Measurements from ENCODE around the gene VAV2.
A peak's percentile ranks its signal among the peaks of the same experiment; 100 is the strongest.

The VAV2 gene

DNA sequence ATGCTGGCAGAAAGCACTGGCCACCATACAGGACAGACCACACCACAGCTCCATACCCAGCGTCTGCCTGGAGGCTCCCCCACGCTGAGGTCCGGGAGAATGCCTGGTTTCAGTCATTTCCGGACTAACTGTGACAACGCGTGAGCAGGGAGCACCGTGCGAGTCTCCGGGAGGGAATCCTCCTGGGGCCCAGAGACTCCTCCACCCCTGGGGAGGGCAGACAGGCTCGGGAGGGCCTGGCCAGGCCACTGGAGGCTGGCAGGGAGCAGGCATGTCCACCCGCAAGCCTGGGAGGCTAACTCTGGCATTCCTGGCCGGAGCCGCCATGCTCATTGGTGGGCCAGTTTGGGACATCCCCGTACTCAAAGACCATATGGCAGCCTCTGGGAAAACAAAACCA is 39.7 kb upstream of the VAV2 start:
- no peak overlapping the region for H3K4me3 ChIP-seq (ENCODE audit: control insufficient read depth in 1 of 7, extremely low read depth in 1 of 7, insufficient read depth in 4 of 7, low read depth in 2 of 7, low read length in 6 of 7)
- ChIA-PET POLR2A (no interaction called here), CTCF (no interaction called here)
- H3K9me3 ChIP-seq (ENCODE audit: control extremely low read depth in 1 of 5, control insufficient read depth in 4 of 5, insufficient read depth in 2 of 5, low read depth in 1 of 5, low read length in 4 of 5) = no peaks in the 10 kb centered on the region
- H3K4me1 ChIP-seq (ENCODE audit: control extremely low read depth in 1 of 4, control insufficient read depth in 4 of 4, insufficient read depth in 4 of 4, low read length in 3 of 4) = no peaks in the 10 kb centered on the region
- WGBS (ENCODE audit: insufficient coverage) = 97% methylated on average over 13 of the region's 14 CpGs
- no peak for DNase-seq
- H3K27me3 ChIP-seq (replicated peaks in 2 of 5; ENCODE audit: control insufficient read depth in 4 of 5, insufficient read depth in 5 of 5, low read length in 4 of 5) = no peaks in the 10 kb centered on the region
- no peak overlapping the region for H3K27ac ChIP-seq (ENCODE audit: insufficient read depth in 1 of 2, low read depth in 1 of 2, low read length in 2 of 2, poor library complexity in 1 of 2, severe bottlenecking in 2 of 2)
- H3K36me3 ChIP-seq (ENCODE audit: control insufficient read depth in 4 of 4, insufficient read depth in 4 of 4, low read length in 3 of 4) = peaks cover 16 to 82% (median 59%) of the 10 kb centered on the region in 4 experiments

DNA sequence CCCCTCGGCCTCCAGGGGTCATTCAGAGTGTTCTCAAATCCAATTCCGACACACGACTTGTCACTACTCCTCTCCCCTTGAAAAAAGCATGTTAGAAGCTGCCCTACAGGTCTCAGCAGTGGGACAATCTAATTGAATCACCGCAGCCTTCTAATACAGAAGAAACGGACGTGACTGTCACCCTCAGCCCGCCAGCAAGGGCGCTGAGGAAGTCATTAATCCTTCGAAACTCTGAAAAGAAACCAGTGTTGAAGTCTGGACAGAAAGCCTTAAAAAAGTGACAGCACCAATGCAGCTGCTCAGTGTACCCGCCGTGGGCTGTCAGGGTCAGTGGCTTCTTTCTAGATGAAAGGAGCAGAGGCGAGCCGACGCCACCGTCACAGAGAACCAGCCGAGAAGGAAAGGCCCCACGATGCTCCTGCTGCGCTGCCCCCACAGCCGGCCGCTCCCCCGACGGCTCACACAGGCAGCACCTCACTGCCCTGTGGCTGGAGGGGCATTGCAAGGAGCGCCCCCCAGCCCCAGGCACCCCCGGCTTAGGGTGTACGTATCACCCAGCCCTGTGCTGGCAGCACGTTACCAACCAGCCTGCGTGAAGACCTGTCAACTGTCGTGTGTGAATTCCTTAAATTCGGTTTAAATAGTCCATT is 38.8 kb upstream of the VAV2 start:
- no peaks in the 10 kb centered on the region for H3K9me3 ChIP-seq (ENCODE audit: control extremely low read depth in 1 of 5, control insufficient read depth in 4 of 5, insufficient read depth in 2 of 5, low read depth in 1 of 5, low read length in 4 of 5)
- no peak overlapping the region for H3K27ac ChIP-seq (ENCODE audit: insufficient read depth in 1 of 2, low read depth in 1 of 2, low read length in 2 of 2, poor library complexity in 1 of 2, severe bottlenecking in 2 of 2)
- ChIA-PET POLR2A (no interaction called here), CTCF (no interaction called here)
- peaks cover 0 to 7% (median 6%) of the 10 kb centered on the region in 4 experiments for H3K4me1 ChIP-seq (ENCODE audit: control extremely low read depth in 1 of 4, control insufficient read depth in 4 of 4, insufficient read depth in 4 of 4, low read length in 3 of 4)
- H3K4me3 ChIP-seq (ENCODE audit: control insufficient read depth in 1 of 7, extremely low read depth in 1 of 7, insufficient read depth in 4 of 7, low read depth in 2 of 7, low read length in 6 of 7) = no peak overlapping the region
- WGBS (ENCODE audit: insufficient coverage) = 79% methylated on average over 24 of the region's 29 CpGs
- H3K27me3 ChIP-seq (replicated peaks in 2 of 5; ENCODE audit: control insufficient read depth in 4 of 5, insufficient read depth in 5 of 5, low read length in 4 of 5) = no peaks in the 10 kb centered on the region
- peak in 1 of 3 donors; percentile 19 for DNase-seq
- H3K36me3 ChIP-seq (ENCODE audit: control insufficient read depth in 4 of 4, insufficient read depth in 4 of 4, low read length in 3 of 4) = peaks cover 16 to 73% (median 54%) of the 10 kb centered on the region in 4 experiments

DNA sequence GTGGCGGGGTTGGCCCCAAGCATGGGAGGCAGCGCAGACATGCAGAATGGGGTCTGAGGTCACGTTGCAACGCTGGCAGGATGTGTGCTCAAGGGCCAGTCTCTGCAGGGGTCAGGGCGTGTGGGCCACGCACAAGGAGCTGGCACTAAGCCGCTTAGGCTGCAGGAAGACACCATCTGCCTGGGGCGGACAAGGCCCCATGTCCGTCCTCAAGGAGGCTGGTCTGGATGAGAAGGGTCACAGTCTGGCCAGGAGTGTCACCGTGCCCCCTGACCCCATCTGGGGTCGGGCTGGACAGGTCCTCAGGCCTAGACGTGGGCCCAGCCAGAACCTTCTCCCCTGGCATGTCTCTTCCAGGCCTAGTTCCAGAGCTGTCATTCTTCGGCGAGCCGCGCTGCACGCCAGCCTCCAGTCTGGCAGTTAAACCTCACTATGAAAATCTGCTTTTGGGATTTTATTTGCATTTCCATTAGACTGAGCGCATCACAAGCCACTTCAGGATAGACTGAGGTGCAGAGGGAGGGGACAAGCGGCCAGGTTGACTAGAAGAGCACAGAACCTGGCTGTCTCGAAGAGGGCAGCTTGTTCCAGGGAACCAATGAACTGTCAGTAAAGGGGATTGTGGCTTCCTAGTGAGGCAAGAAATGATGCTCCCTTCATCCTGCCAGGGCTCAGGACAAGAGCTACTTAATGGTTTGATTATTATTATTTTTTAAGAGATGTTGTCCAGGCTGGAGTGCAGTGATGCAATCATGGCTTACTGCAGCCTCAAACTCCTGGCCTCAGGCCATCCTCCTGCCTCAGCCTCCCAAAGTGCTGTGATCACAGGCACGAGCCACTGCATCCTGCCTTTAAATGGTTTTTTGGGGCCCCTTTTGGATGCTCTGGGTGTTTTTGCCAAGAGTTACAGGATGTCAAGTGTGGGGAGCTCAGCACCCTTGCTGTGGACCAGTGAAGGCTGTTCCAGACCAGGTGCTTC is 37.4 kb upstream of the VAV2 start:
- peaks cover 0 to 13% (median 12%) of the 10 kb centered on the region in 4 experiments for H3K4me1 ChIP-seq (ENCODE audit: control extremely low read depth in 1 of 4, control insufficient read depth in 4 of 4, insufficient read depth in 4 of 4, low read length in 3 of 4)
- ChIA-PET POLR2A (no interaction called here), CTCF (no interaction called here)
- peaks cover 7 to 59% (median 42%) of the 10 kb centered on the region in 4 experiments for H3K36me3 ChIP-seq (ENCODE audit: control insufficient read depth in 4 of 4, insufficient read depth in 4 of 4, low read length in 3 of 4)
- no peak overlapping the region for H3K4me3 ChIP-seq (ENCODE audit: control insufficient read depth in 1 of 7, extremely low read depth in 1 of 7, insufficient read depth in 4 of 7, low read depth in 2 of 7, low read length in 6 of 7)
- H3K9me3 ChIP-seq (ENCODE audit: control extremely low read depth in 1 of 5, control insufficient read depth in 4 of 5, insufficient read depth in 2 of 5, low read depth in 1 of 5, low read length in 4 of 5) = no peaks in the 10 kb centered on the region
- H3K27ac ChIP-seq (ENCODE audit: insufficient read depth in 1 of 2, low read depth in 1 of 2, low read length in 2 of 2, poor library complexity in 1 of 2, severe bottlenecking in 2 of 2) = no peak overlapping the region
- WGBS (ENCODE audit: insufficient coverage) = 97% methylated on average over 18 of the region's 21 CpGs
- H3K27me3 ChIP-seq (replicated peaks in 2 of 5; ENCODE audit: control insufficient read depth in 4 of 5, insufficient read depth in 5 of 5, low read length in 4 of 5) = no peaks in the 10 kb centered on the region
- DNase-seq = no peak

DNA sequence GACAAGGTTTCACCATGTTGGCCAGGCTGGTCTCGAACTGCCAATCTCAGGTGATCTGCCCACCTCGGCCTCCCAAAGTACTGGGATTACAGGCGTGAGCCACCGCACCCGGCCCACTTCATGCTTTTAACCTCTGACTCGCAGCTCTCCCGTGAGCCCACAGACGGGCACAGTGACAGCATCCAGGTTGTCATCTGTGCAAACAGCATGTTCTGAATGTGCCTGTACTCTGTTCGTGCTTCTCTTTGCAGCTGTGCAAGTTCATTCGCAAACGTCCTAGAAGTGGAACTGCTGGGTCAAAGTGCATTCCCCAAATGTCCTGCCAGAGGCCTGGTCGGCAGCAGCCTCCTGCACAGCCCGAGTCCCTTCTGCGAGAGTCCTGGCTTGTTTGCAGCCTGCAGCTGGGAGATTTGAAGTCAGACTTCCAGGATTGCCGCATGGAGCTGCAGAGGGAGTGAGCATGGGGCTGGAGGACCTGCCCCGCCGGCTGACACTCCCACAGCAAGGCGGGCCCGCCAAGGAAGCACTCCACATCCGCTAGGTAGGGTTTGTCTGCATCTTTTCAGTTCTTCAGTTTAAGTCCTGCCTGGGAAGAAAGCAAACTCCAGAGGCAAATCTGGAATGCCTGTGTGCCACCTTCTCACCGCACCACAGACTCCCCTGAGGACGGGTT is 36.6 kb upstream of the VAV2 start:
- DNase-seq = no peak
- Histone ChIP-seq H3K4me1 (ENCODE audit: control extremely low read depth in 1 of 4, control insufficient read depth in 4 of 4, insufficient read depth in 4 of 4, low read length in 3 of 4) (peaks cover 0 to 15% (median 14%) of the 10 kb centered on the region in 4 experiments), H3K36me3 (ENCODE audit: control insufficient read depth in 4 of 4, insufficient read depth in 4 of 4, low read length in 3 of 4) (peaks cover 6 to 51% (median 34%) of the 10 kb centered on the region in 4 experiments), H3K27ac (ENCODE audit: insufficient read depth in 1 of 2, low read depth in 1 of 2, low read length in 2 of 2, poor library complexity in 1 of 2, severe bottlenecking in 2 of 2) (no peak overlapping the region), H3K4me3 (ENCODE audit: control insufficient read depth in 1 of 7, extremely low read depth in 1 of 7, insufficient read depth in 4 of 7, low read depth in 2 of 7, low read length in 6 of 7) (no peak overlapping the region), H3K9me3 (ENCODE audit: control extremely low read depth in 1 of 5, control insufficient read depth in 4 of 5, insufficient read depth in 2 of 5, low read depth in 1 of 5, low read length in 4 of 5) (no peaks in the 10 kb centered on the region), H3K27me3 (replicated peaks in 2 of 5; ENCODE audit: control insufficient read depth in 4 of 5, insufficient read depth in 5 of 5, low read length in 4 of 5) (no peaks in the 10 kb centered on the region)
- 98% methylated on average over 21 of the region's 22 CpGs for WGBS (ENCODE audit: insufficient coverage)
- CTCF ChIA-PET = no interaction called here
- POLR2A ChIA-PET = interaction anchor here (0.5 kb wide), 1 partner anchor 35 kb away, joined by 3 read pairs; no protein-coding TSS in a partner anchor

DNA sequence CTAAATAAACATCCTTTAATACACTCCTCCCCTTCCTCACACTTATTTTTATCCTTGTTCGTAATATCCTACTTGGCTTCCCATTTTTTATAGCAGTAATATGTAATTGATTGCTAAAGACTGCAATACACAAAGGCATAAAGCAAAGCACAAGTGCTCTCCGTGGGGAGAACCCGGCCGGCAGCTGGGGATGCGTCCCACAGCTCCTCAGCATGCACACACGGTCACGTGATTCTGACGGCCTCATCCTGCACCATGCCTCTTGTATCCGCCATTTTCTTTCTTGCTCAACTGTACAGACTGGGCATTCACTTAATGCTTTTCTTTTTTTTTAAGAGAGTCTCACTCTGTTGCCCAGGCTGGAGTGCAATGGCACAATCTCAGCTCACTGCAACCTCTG is 36.0 kb upstream of the VAV2 start:
- Histone ChIP-seq H3K27ac (ENCODE audit: insufficient read depth in 1 of 2, low read depth in 1 of 2, low read length in 2 of 2, poor library complexity in 1 of 2, severe bottlenecking in 2 of 2) (no peak overlapping the region), H3K4me3 (ENCODE audit: control insufficient read depth in 1 of 7, extremely low read depth in 1 of 7, insufficient read depth in 4 of 7, low read depth in 2 of 7, low read length in 6 of 7) (no peak overlapping the region), H3K4me1 (ENCODE audit: control extremely low read depth in 1 of 4, control insufficient read depth in 4 of 4, insufficient read depth in 4 of 4, low read length in 3 of 4) (peaks cover 0 to 15% (median 14%) of the 10 kb centered on the region in 4 experiments), H3K36me3 (ENCODE audit: control insufficient read depth in 4 of 4, insufficient read depth in 4 of 4, low read length in 3 of 4) (peaks cover 2 to 45% (median 28%) of the 10 kb centered on the region in 4 experiments), H3K9me3 (ENCODE audit: control extremely low read depth in 1 of 5, control insufficient read depth in 4 of 5, insufficient read depth in 2 of 5, low read depth in 1 of 5, low read length in 4 of 5) (no peaks in the 10 kb centered on the region), H3K27me3 (replicated peaks in 2 of 5; ENCODE audit: control insufficient read depth in 4 of 5, insufficient read depth in 5 of 5, low read length in 4 of 5) (no peaks in the 10 kb centered on the region)
- 98% methylated on average over 8 of the region's 9 CpGs for WGBS (ENCODE audit: insufficient coverage)
- ChIA-PET CTCF (interaction anchor here (0.7 kb wide), 1 partner anchor 260 kb away, joined by 3 read pairs; no protein-coding TSS in a partner anchor), POLR2A (interaction anchor here (0.5 kb wide), 1 partner anchor 36 kb away, joined by 3 read pairs; no protein-coding TSS in a partner anchor)
- no peak for DNase-seq

DNA sequence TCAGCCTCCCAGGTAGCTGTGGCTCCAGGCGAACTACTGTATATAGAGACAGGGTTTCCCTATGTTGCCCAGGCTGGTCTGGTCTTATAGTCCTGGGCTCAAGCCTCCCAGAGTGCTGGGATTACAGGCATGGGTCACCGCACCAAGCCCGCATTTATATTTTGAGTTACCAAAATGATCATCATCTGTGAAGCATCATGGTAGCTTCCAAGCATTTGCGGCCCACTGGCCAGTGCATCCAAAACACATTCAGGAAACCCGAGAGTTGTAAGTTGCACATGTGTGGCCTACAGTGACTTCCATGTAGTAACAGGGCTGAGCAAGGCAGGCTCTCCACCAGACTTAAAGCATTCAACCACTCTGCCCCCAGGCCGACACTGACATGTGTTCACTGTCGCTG is 35.4 kb upstream of the VAV2 start:
- H3K27ac ChIP-seq (ENCODE audit: insufficient read depth in 1 of 2, low read depth in 1 of 2, low read length in 2 of 2, poor library complexity in 1 of 2, severe bottlenecking in 2 of 2) = no peak overlapping the region
- no peaks in the 10 kb centered on the region for H3K27me3 ChIP-seq (replicated peaks in 2 of 5; ENCODE audit: control insufficient read depth in 4 of 5, insufficient read depth in 5 of 5, low read length in 4 of 5)
- whole genome bisulfite sequencing (ENCODE audit: insufficient coverage) = 93% methylated on average over 7 of the region's 7 CpGs
- ChIA-PET CTCF (interaction anchor here (0.7 to 1.6 kb wide), 3 partner anchors 18 to 260 kb away, joined by 3 read pairs; no protein-coding TSS in a partner anchor), POLR2A (no interaction called here)
- peaks cover 0 to 15% (median 14%) of the 10 kb centered on the region in 4 experiments for H3K4me1 ChIP-seq (ENCODE audit: control extremely low read depth in 1 of 4, control insufficient read depth in 4 of 4, insufficient read depth in 4 of 4, low read length in 3 of 4)
- no peaks in the 10 kb centered on the region for H3K9me3 ChIP-seq (ENCODE audit: control extremely low read depth in 1 of 5, control insufficient read depth in 4 of 5, insufficient read depth in 2 of 5, low read depth in 1 of 5, low read length in 4 of 5)
- H3K4me3 ChIP-seq (ENCODE audit: control insufficient read depth in 1 of 7, extremely low read depth in 1 of 7, insufficient read depth in 4 of 7, low read depth in 2 of 7, low read length in 6 of 7) = no peak overlapping the region
- no peak for DNase-seq
- H3K36me3 ChIP-seq (ENCODE audit: control insufficient read depth in 4 of 4, insufficient read depth in 4 of 4, low read length in 3 of 4) = peaks cover 2 to 40% (median 23%) of the 10 kb centered on the region in 4 experiments

All from common myeloid progenitor, CD34-positive (primary cell).